ENCODE data around the gene SDK2. TPM values are rescaled to one million over a fixed set of nuclear protein-coding genes. Genes with fewer than 3 reads are reported as not detected.

SDK2 gene
- total RNA-seq, 2 donors from 2014 or later: 16.5 to 26.3 TPM

DNA sequence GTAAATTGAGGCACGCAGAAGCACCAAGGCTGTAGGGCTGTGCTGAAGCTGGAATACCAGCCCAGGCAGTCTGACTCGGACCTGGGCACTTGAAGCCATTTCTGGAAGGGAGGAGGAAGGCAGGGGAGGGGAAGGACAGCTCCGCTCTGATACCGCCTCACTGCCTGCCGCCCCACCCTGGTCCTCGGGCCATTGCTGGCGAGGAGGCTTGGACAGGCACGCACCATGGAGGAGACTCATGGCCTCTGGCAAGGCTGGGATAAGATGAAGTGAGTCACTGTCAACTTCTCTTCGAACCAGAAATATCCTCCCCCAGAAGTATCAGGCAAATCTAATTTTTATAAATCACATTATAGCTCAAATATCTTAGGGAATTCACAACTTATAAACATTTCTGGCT is 81.3 kb downstream of the SDK2 start:
- DNase-seq (ENCODE audit: low spot score): no peak
- intact Hi-C loops (cut with DNase I): no loop called here
- Histone ChIP-seq H3K9me3 (no peaks in the 10 kb centered on the region), H3K27me3 (replicated peaks; ENCODE audit: insufficient read depth) (no peaks in the 10 kb centered on the region), H3K36me3 (no peaks in the 10 kb centered on the region), H3K4me1 (replicated peaks) (peaks cover 6% of the 10 kb centered on the region), H3K4me3 (no peak overlapping the region), H3K27ac (no peak overlapping the region)
- no peak for TF ChIP-seq POLR2A (IDR thresholded peaks at IDR 0.05)
- TF ChIP-seq POLR2AphosphoS5 (IDR thresholded peaks at IDR 0.05): no peak
- TF ChIP-seq, protein P1, sequence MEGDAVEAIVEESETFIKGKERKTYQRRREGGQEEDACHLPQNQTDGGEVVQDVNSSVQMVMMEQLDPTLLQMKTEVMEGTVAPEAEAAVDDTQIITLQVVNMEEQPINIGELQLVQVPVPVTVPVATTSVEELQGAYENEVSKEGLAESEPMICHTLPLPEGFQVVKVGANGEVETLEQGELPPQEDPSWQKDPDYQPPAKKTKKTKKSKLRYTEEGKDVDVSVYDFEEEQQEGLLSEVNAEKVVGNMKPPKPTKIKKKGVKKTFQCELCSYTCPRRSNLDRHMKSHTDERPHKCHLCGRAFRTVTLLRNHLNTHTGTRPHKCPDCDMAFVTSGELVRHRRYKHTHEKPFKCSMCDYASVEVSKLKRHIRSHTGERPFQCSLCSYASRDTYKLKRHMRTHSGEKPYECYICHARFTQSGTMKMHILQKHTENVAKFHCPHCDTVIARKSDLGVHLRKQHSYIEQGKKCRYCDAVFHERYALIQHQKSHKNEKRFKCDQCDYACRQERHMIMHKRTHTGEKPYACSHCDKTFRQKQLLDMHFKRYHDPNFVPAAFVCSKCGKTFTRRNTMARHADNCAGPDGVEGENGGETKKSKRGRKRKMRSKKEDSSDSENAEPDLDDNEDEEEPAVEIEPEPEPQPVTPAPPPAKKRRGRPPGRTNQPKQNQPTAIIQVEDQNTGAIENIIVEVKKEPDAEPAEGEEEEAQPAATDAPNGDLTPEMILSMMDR (IDR thresholded peaks at IDR 0.05): no peak
- 86% methylated on average over 9 of the region's 9 CpGs for WGBS

DNA sequence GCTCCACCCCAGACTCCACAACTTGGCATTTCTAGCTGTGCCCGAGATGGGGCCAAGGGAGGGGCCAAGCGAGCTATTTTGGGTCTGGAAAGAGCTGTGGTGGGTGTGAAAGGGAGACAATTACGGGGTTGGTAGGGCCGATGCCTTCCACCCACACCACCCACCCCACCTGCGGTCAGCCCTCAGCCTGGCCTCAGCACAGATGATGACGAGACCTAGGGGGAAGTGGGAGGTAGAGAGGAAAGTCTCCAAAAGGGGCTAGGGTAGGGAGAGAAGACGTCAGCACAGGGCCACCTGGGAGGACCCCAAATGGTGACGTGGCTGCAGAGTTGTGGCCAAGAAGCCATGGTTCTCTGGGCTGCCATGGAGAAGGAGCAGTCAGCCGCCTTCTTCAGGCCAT is 83.1 kb downstream of the SDK2 start:
- H3K4me3 ChIP-seq: no peak overlapping the region
- TF ChIP-seq, protein P1 (IDR thresholded peaks at IDR 0.05): no peak
- no peak for TF ChIP-seq POLR2A (IDR thresholded peaks at IDR 0.05)
- no peak for TF ChIP-seq POLR2AphosphoS5 (IDR thresholded peaks at IDR 0.05)
- H3K36me3 ChIP-seq: no peaks in the 10 kb centered on the region
- H3K4me1 ChIP-seq (replicated peaks): no peaks in the 10 kb centered on the region
- intact Hi-C loops (cut with DNase I): no loop called here
- no peak overlapping the region for H3K27ac ChIP-seq
- WGBS: 87% methylated on average over 9 of the region's 9 CpGs
- DNase-seq (ENCODE audit: low spot score): no peak
- no peaks in the 10 kb centered on the region for H3K9me3 ChIP-seq
- H3K27me3 ChIP-seq (replicated peaks; ENCODE audit: insufficient read depth): no peaks in the 10 kb centered on the region

DNA sequence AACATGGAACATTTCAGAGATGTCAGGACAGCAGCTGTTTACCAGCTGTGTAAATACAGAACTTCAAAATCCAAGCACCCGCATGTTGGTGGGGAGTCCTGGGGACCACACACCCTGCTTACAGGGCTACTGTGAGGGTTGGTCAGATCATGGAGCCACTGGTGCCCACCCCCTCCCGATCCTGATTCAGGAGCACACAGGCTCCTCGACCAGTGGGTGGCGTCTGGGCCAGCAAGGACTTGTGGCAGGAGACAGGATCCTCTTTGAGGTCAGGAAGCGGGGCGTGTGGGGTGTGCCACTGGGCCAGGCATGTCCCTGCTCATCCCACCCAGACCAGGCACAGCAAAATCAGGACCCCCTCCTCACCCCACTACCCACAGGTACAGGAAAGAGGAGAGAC is 83.6 kb downstream of the SDK2 start:
- TF ChIP-seq POLR2AphosphoS5 (IDR thresholded peaks at IDR 0.05): no peak
- TF ChIP-seq POLR2A (IDR thresholded peaks at IDR 0.05): no peak
- TF ChIP-seq, protein P1 (IDR thresholded peaks at IDR 0.05): no peak
- Histone ChIP-seq H3K36me3 (no peaks in the 10 kb centered on the region), H3K27ac (no peak overlapping the region), H3K27me3 (replicated peaks; ENCODE audit: insufficient read depth) (no peaks in the 10 kb centered on the region), H3K4me3 (no peak overlapping the region), H3K9me3 (no peaks in the 10 kb centered on the region), H3K4me1 (replicated peaks) (no peaks in the 10 kb centered on the region)
- 58% methylated on average over 6 of the region's 6 CpGs for WGBS
- intact Hi-C loops (cut with DNase I): no loop called here
- DNase-seq (ENCODE audit: low spot score): no peak

DNA sequence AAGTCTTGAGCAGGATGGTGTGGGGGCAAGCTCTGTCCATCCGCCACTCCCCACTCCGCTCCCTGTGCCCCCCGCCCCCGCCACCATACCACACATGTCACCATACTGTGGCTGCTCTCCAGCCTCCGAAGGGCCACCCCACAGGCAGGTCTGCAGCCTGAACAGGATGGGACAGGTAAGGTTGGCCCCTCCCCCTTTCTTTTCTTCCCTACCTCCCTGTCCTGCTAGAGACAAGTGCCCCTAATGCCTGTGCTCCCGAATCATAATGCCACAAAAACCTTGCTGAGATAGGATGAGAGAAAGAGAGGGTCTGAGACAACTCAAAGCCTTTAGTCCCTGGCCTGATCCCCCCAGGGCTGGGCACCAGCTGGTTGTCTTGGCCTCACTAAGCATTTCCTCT is 84.7 kb downstream of the SDK2 start:
- no peak for DNase-seq (ENCODE audit: low spot score)
- intact Hi-C loops (cut with DNase I): no loop called here
- no peak overlapping the region for H3K4me3 ChIP-seq
- no peaks in the 10 kb centered on the region for H3K4me1 ChIP-seq (replicated peaks)
- H3K36me3 ChIP-seq: no peaks in the 10 kb centered on the region
- H3K27ac ChIP-seq: no peak overlapping the region
- no peaks in the 10 kb centered on the region for H3K9me3 ChIP-seq
- no peak for TF ChIP-seq POLR2A (IDR thresholded peaks at IDR 0.05)
- no peak for TF ChIP-seq POLR2AphosphoS5 (IDR thresholded peaks at IDR 0.05)
- TF ChIP-seq, protein P1 (IDR thresholded peaks at IDR 0.05): no peak
- H3K27me3 ChIP-seq (replicated peaks; ENCODE audit: insufficient read depth): no peaks in the 10 kb centered on the region
- 69% methylated on average over 6 of the region's 6 CpGs for WGBS

DNA sequence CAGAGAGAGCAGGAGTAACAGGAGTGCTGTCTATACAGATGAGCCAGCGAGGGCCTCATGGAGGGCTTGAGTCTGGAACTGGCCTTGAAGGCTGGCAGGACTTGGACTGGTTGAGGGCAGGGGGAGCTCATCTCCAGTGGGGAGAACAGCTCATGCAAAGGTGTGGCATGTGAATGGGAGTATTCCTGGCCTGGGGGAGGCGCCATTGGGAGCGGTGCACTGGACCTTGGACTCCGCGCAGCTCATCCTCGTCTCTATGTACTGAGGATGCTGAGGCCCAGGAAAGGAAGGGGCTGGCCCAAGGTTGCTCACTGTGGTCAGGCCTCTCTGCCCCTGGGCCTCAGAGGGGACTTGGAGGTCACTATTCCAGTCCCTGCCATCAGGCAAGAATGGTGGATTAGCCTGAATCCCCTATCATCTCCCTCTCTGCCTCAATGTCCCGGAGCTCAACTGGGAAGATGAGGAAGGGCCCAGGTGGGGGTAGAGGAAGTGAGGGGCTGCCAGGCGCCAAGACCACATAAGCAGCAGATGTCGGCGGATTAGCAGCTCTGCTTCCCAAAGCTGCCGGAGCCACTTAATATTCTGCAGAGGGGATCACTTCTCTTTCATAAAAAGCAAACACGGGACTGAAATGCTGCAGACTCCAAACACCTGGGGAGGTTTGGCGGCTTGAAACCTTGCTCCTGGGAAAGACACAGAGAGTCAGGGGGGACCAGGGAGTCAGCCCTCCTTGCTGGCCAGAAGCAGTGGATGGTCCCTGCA is 88.9 kb downstream of the SDK2 start:
- 87% methylated on average over 13 of the region's 13 CpGs for WGBS
- H3K27ac ChIP-seq: no peak overlapping the region
- no peak for TF ChIP-seq POLR2AphosphoS5 (IDR thresholded peaks at IDR 0.05)
- no peak for TF ChIP-seq POLR2A (IDR thresholded peaks at IDR 0.05)
- TF ChIP-seq, protein P1 (IDR thresholded peaks at IDR 0.05): no peak
- no peaks in the 10 kb centered on the region for H3K4me1 ChIP-seq (replicated peaks)
- DNase-seq (ENCODE audit: low spot score): no peak
- intact Hi-C loops (cut with DNase I): no loop called here
- H3K27me3 ChIP-seq (replicated peaks; ENCODE audit: insufficient read depth): no peaks in the 10 kb centered on the region
- no peak overlapping the region for H3K4me3 ChIP-seq
- H3K9me3 ChIP-seq: no peaks in the 10 kb centered on the region
- H3K36me3 ChIP-seq: no peaks in the 10 kb centered on the region

Measured in prostate gland (tissue), 2 donors.